ENCODE results near the gene ZBTB7B.

The ZBTB7B gene

GRCh38 chr1:155040358-155041093 lies 37.9 kb downstream of the ZBTB7B start:
- DNase-seq: no peak

DNA sequence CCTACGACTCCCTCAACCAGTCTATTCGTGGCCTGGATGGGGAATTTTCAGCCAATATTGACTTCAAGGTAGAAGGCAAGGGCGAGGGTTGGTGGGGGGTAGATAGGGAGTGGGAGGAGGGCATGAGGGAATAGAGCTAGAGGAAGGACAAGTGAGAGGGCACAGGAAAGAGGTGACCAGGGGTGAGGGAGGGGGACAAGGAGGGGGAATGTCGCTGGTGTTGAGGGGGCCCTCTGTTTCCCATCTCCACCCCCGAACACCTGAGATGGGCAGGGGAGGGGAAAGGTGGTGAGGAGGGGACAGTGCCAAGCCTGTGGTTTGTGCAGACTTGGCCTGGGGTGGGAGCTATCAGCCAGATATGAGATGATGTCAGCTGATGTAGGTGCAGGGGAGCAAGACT lies 40.2 kb downstream of the ZBTB7B start:
- DNase-seq: no peak

DNA sequence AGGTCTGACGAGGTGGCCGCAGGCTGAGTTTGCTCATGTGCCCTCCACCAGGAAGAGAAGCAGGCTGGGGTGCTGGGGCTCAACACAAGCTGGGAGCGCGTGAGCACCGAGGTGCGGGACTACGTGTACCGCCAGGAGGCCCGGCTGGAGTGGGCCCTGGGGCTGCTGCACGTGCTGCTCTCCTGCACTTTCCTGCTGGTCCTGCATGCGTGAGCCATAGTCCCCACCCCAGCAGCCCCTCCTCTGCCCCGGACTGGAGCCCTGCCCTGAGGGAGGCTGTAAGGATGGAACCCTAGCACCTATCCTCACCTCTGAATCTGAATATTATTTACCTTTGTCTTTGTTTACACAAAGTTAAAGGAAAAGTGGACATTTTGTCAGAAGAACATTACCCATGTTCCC lies 40.7 kb downstream of the ZBTB7B start:
- no peak for DNase-seq

GRCh38 chr1:155043793-155044192 lies 41.2 kb downstream of the ZBTB7B start:
- DNase-seq: no peak

DNA sequence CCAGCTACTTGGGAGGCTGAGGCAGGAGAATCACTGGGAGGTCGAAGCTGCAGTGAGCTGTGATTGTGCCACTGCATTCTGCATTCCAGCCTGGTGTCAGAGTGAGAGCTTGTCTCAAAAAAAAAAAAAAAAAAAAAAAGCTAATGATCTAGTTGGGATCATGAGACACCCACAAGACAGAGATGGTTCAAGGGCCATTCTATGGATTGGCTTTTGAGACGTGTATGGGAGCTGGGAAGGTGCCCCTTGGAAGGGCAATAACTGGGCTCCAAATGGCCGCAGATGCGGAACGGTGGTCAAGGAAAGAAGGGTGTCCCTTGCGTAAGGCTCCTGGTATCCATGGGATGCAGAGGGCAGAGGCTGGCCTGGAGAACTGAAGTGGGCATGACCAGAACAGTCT lies 41.8 kb downstream of the ZBTB7B start:
- no peak for DNase-seq

GRCh38 chr1:155044812-155045657 lies 42.4 kb downstream of the ZBTB7B start:
- peak; percentile 66 for DNase-seq

GRCh38 chr1:155048449-155049334 lies 46.1 kb downstream of the ZBTB7B start:
- no peak for DNase-seq

- DNase-seq: peak; percentile 63
These were observed 47.3 kb downstream of the ZBTB7B start for GRCh38 chr1:155049651-155050559.

DNA sequence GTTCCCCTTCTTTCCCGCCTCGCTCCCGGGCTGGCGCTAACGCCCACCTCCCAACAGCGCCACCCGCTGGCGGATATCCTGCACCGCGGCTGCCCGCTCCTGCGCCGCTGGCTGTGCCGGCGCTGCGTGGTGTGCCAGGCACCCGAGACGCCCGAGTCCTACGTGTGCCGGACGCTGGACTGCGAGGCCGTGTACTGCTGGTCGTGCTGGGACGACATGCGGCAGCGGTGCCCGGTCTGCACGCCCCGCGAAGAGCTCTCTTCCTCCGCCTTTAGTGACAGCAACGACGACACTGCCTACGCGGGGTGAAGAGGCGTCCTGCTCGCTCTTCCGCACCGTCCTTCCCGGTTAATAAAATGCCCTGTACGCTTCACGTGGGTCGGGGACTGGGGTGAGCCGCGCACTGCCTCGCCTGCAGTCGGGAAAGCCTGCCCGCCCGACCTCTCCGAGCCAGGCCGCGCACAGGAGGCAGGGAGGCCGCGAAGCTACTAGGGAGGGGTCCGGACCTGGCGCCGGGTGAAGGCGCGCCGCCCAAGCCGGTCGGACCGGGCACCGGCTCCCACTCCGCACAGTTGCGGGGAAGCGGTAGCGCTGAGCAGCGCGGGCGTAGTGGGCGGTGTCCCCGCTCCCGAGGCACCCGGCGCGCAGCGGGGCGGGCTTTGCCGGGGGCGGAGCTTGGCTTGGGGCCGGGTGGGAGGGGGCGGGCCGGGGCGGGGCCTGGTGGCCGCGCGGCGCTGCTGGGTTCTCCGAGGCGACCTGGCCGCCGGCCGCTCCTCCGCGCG lies 48.1 kb downstream of the ZBTB7B start, which contains the start of gene ADAM15:
Gene ADAM15 (plus strand): TSS at position 757 of the 782 bp plus-strand sequence. CDS start 71 bp downstream, outside the sequence.
- DNase-seq: peak; percentile 57

- no peak for DNase-seq
These were observed 48.8 kb downstream of the ZBTB7B start for GRCh38 chr1:155051342-155051776.

DNA sequence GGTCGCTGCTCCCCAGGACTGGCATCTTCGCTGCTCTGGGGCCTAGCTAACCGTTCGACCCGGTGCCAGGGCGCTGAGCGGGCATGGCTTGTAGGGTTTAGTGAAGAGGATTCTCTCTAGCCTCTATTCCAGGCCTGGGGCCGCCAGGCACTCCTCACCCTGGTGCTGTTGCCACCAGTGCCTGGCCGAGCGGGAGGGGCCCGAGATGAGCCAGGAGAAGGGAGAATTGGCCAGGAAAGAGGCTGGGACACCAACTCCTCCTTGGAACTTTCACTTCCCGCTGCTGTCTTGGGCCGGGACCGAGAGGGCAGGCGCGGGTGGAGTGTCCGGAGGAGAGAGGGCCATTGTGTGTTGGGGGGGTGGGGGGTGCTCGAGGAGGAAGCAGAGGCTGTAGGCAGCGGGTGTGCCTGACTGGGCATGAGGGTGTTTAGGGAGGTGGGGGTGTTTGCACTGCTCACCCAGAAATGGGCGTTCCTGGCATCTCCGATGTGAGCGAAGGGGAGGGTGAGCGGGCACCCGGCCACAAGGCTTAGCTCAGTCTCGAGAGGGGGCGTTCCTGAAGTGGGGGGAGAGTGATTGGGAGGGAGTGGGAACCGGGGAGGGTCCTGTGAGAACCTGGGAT lies 49.3 kb downstream of the ZBTB7B start:
- DNase-seq: no peak

DNA sequence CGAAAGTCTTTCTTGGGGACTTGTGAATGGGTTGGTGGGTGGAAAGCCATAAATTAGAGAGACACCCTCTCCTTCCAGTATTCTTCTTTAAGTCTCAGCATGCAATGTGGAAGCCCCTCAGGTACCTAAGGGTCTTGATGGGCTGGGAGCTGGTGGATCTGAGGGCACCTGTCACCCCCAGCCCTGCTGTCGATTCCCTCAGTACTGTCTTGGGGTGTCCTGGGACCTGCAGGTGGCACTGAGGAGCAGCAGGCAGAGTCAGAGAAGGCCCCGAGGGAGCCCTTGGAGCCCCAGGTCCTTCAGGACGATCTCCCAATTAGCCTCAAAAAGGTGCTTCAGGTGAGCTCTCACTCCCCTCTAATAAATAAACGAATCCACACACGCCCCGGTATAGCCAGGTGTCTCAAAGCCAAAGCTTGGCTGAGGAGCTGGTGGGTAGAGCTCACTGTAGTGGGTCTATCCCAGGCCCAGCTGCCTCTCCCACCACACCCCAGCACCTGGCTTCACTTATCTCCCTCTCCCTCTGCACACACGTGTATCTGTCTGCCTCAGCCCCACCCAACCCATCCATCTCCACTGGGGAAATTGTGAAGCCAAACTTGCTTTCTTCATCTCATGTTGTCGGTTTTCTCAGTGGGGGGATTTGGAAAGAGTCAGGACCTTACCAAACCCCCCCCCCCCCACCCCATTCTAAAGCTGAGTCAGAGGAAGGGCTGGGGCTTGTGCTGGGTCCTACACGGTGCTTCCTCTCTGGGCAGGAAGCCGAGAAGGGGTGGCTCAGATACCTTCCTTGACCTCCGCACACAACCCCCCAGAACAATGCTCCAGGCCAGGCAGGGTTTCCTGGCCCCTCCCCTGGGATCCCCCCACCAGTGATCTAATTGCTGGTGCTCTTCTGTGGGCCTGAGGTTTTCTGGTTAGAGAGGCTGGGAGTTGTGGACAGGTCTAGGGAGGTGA lies 50.1 kb downstream of the ZBTB7B start:
- no peak for DNase-seq

- no peak for DNase-seq
These were observed 51.0 kb downstream of the ZBTB7B start for GRCh38 chr1:155053531-155054105.

GRCh38 chr1:155057104-155057503 lies 54.5 kb downstream of the ZBTB7B start:
- DNase-seq: no peak

- no peak for DNase-seq
These were observed 55.2 kb downstream of the ZBTB7B start for GRCh38 chr1:155057788-155058211.

DNA sequence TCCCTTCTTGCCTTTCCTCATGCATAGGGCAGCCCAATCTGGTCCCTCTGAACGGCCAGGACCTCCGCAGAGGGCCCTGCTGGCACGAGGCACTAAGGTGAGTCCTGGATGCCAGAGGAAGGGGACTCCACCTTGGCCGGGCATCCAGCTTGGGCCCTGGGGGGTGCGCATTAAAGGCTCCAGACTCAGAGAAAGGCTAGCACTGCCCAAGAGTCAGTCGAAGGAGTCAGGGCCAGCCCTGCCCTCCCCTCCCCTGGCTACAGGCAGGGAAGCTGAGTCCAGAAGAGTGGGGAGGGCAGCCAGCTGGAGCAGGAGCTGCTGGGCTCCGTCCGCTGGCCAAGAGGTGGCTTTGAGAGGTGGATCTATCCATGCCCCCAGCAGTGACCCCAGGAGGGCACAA lies 58.1 kb downstream of the ZBTB7B start:
- DNase-seq: no peak

DNA sequence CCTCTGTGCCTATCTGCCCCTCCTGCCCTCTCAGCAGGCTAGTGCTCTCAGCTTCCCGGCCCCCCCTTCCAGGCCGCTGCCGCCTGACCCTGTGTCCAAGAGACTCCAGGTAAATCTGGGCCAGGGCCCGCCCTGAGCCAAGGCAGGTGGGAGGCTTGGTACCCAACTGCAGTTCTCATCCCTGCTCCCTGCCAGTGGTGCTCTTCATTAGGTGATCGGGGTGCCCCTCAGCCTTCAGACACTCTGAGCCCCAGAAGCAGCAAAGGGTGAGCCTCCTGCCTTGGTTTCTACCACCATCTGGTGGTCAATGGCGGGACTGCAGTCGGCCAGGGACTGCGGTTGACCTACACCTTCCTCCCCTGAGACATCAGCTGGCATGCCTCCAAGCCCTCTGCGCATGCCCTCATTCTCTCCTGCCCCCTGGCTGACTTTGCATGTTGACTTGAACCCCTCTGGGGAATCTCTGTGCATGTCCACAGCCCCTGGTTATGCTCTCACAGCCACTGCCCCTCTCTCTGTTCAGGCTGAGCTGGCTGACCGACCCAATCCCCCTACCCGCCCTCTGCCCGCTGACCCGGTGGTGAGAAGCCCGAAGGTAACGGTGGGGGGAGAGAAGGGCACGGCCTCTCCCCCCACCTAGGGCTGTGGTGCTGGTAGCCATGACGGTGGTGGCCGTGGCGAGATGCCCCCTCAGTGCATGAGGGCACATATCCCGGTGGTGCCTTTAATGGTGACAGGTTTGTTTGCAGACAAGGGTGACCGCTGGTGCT lies 59.0 kb downstream of the ZBTB7B start:
- peak; percentile 83 for DNase-seq

DNA sequence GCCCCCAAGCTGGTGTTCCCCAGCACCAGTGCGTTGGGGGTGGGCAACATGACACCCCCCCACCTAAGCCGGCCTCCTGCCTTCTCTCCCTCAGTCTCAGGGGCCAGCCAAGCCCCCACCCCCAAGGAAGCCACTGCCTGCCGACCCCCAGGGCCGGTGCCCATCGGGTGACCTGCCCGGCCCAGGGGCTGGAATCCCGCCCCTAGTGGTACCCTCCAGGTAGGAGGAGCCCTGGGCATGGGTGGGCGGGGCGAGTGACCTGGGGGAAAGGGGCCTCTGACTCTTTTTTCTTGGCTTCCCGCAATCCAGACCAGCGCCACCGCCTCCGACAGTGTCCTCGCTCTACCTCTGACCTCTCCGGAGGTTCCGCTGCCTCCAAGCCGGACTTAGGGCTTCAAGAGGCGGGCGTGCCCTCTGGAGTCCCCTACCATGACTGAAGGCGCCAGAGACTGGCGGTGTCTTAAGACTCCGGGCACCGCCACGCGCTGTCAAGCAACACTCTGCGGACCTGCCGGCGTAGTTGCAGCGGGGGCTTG lies 59.6 kb downstream of the ZBTB7B start:
- DNase-seq: no peak

All from fibroblast of upper back skin (primary cell).